ENCODE results near the gene IL17C.
A peak's percentile ranks its signal among the peaks of the same experiment; 100 is the strongest.

IL17C gene

DNA sequence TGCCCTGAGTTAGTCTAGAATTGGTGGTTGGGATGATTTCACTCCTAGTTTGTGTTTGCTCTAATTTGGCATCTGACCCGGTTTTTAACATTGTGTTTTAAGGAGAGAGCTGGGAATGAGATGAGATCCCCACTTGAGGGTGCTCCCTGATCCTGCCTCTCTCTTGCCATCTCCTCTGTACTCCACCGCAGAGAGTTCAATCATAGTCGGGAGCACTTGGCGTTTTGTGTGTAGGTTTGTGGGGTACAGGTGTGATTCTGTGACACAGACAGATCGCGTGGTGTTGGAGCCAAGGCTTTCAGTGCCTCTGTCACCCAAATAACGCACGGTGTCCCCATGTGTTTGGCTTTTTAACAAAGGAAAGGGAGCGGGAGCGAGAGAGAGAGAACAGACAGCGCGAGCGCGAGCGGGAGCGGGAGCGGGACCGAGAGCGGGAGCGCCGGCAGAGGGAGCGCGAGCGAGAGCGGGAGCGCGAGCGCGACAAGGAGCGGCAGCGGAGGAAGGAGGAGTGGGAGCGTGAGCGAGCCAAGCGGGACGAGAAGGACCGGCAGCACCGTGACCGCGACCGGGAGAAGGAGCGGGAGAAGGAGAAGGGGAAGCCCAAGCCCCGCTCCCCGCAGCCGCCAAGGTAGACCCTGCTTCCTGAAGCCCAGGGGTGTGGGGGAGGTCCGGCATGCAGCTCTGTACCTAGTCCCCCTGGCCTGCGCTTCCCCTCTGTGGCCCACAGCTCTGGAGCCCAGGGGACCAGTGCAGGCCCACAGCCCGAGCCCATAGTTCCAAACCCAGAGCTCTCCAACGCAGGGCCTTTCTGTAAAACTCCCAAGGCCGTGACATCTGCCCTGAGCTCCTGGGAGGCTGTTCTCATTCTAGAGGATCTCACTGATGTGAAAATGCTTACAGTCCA is 27.2 kb upstream of the IL17C start:
- Histone ChIP-seq H3K36me3 (ENCODE audit: control insufficient read depth, insufficient read depth, low read length, severe bottlenecking) (peaks cover 58% of the 10 kb centered on the region), H3K27me3 (replicated peaks; ENCODE audit: control insufficient read depth, insufficient read depth, low read length) (no peaks in the 10 kb centered on the region)
- DNase-seq (ENCODE audit: low read depth): no peak

DNA sequence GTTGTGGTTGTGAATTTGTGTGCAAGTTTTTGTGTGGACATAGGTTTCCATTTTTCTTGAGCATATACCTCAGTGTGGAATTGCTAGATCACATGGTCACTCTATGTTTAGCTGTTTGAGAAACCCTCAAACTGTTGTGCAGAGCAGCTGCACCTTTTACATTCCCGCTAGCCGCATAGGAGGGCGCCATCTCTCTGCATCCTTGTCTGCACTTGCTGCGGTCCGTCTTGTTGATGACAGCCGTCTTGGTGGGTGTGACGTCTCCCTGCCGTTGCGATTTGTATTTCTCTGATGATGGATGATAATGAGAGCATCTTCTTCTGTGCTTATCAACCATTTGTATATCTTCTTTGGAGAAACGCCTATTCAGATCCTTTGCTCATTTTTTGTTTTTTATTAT is 25.1 kb upstream of the IL17C start:
- no peak overlapping the region for H3K4me3 ChIP-seq (ENCODE audit: low read length)
- H3K36me3 ChIP-seq (ENCODE audit: control insufficient read depth, insufficient read depth, low read length, severe bottlenecking): peaks cover 45% of the 10 kb centered on the region
- DNase-seq (ENCODE audit: low read depth): no peak
- no peak overlapping the region for H3K9ac ChIP-seq (ENCODE audit: low read length)
- no peaks in the 10 kb centered on the region for H3K4me1 ChIP-seq (ENCODE audit: control insufficient read depth, insufficient read depth, low read length)
- H3K9me3 ChIP-seq (ENCODE audit: control insufficient read depth, low read length): no peaks in the 10 kb centered on the region
- H3K27me3 ChIP-seq (replicated peaks; ENCODE audit: control insufficient read depth, insufficient read depth, low read length): no peaks in the 10 kb centered on the region

More for the DNA sequence above, 27.2 kb upstream of the IL17C start:
- no peaks in the 10 kb centered on the region for H3K9me3 ChIP-seq (ENCODE audit: control insufficient read depth, low read length)
- H3K9ac ChIP-seq (ENCODE audit: low read length): no peak overlapping the region
- H3K4me1 ChIP-seq (ENCODE audit: control insufficient read depth, insufficient read depth, low read length): no peaks in the 10 kb centered on the region
- no peak overlapping the region for H3K4me3 ChIP-seq (ENCODE audit: low read length)

DNA sequence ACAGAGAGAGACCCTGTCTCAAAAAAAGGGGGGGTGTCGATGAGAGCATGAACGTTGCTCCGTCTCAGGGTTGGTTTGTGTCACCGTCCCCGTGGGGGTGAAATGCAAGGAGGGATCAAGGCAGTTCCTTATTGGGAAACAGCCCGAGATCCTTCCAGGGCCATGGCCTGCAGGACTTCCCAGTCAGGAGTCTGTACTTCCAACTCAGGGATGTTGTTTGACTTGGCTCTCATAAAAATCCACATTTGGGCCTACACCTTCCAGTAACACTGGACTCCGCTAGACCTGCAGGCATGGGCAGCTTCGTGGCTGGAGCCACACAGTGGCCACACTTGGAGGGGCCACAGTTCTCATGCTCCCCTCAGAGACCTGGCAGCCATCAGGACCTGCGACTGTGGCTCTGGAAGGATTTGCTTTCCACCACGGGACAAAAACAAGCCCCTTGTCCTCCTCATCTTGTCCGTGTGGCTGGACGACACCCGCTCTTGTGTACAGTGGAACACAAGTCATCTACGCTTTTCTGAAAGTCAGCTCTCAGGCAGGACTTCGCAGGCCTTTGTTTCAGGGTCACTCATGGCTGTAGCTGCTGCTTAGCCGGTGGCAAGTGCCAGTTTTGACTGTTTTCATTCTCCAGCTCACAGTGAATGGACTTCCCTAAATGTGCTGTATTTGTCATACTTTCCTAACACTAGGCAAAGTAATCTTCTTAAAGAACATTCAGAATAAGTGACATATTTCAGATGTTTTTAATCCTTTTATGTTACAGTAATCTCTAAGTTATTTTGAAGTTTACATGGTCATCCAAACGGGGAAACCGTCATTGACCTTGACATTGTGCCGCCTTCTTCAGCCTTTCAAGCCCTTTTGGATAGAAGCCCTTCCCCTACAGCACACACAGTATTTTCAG is 24.2 kb upstream of the IL17C start:
- no peaks in the 10 kb centered on the region for H3K9me3 ChIP-seq (ENCODE audit: control insufficient read depth, low read length)
- H3K4me3 ChIP-seq (ENCODE audit: low read length): no peak overlapping the region
- H3K27me3 ChIP-seq (replicated peaks; ENCODE audit: control insufficient read depth, insufficient read depth, low read length): no peaks in the 10 kb centered on the region
- DNase-seq (ENCODE audit: low read depth): peak; percentile 6
- H3K9ac ChIP-seq (ENCODE audit: low read length): no peak overlapping the region
- H3K4me1 ChIP-seq (ENCODE audit: control insufficient read depth, insufficient read depth, low read length): no peaks in the 10 kb centered on the region
- peaks cover 42% of the 10 kb centered on the region for H3K36me3 ChIP-seq (ENCODE audit: control insufficient read depth, insufficient read depth, low read length, severe bottlenecking)

DNA sequence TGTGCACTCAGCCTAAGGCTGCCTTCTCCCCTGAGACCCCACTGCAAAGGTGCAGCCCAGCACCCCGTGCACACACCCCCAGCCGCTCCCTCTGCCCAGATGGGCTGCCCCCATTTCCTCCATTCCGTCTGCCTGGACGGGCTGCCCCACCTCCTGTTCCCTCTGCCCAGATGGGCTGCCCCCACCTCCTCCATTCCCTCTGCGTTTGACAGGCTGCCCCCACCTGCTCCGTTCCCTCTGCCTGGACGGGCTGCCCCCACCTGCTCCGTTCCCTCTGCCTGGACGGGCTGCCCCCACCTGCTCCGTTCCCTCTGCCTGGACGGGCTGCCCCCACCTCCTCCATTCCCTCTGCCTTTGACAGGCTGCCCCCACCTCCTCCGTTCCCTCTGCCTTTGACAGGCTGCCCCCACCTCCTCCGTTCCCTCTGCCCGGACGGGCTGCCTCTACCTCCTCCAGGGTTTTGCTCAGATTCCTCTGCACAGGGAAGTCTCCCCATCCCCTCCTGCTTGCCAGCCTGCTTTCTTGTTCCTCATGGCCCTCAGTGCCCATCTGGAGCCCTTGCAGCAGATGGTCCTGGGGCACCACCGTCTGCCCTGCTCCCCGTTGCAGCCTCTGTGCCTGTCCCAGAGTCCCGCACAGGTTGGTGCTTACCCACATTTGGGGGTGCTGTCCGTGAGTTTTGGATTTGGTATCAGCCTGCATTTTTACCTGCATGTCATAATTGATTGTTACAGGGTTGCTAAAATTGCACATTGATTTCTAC is 23.4 kb upstream of the IL17C start:
- no peak for DNase-seq (ENCODE audit: low read depth)
- Histone ChIP-seq H3K9me3 (ENCODE audit: control insufficient read depth, low read length) (no peaks in the 10 kb centered on the region), H3K4me3 (ENCODE audit: low read length) (no peak overlapping the region), H3K36me3 (ENCODE audit: control insufficient read depth, insufficient read depth, low read length, severe bottlenecking) (peaks cover 35% of the 10 kb centered on the region), H3K27me3 (replicated peaks; ENCODE audit: control insufficient read depth, insufficient read depth, low read length) (no peaks in the 10 kb centered on the region), H3K4me1 (ENCODE audit: control insufficient read depth, insufficient read depth, low read length) (no peaks in the 10 kb centered on the region), H3K9ac (ENCODE audit: low read length) (no peak overlapping the region)

DNA sequence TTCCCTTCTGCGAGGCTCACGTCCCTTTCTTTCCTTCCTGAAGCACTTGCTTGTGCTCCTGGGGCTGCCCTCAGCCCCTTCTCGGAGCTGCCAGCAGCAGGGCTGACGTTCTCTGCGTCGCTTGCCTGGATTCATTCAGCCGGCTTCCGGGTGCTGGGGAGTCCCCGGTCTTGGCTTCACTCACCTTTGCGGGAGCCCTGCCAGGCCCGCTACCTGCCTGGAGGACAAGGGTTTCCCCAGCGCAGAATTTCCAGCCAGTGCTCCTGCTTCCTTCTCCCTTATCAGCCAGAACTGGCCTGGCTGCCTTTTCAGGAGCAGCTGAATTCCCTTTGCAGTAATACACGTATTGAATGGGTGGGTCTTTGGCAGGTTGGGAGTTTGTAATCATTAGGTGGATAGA is 22.1 kb upstream of the IL17C start:
- no peak for DNase-seq (ENCODE audit: low read depth)
- no peaks in the 10 kb centered on the region for H3K27me3 ChIP-seq (replicated peaks; ENCODE audit: control insufficient read depth, insufficient read depth, low read length)
- H3K36me3 ChIP-seq (ENCODE audit: control insufficient read depth, insufficient read depth, low read length, severe bottlenecking): peaks cover 22% of the 10 kb centered on the region
- H3K9ac ChIP-seq (ENCODE audit: low read length): no peak overlapping the region
- H3K4me1 ChIP-seq (ENCODE audit: control insufficient read depth, insufficient read depth, low read length): no peaks in the 10 kb centered on the region
- H3K9me3 ChIP-seq (ENCODE audit: control insufficient read depth, low read length): no peaks in the 10 kb centered on the region
- no peak overlapping the region for H3K4me3 ChIP-seq (ENCODE audit: low read length)

DNA sequence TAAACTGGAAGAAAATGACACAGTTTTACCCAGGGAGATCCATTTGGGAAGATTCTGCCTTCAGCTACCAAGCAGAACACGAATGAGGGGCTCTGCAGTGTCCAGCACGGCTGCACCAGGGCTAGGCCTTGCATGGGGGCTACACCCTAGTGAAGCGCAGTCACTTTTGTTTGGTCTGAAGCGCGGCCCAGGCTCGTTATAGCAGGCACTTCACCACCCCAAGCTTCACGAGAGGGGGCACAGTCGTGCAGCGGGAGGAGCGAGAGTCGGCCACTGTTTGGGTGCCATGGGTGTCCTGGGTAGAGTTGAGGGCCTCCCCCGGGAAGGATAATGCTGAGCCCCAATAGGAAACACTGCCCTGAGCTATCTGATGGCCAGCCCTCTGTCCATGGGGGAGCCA is 21.6 kb upstream of the IL17C start:
- Histone ChIP-seq H3K9ac (ENCODE audit: low read length) (no peak overlapping the region), H3K4me3 (ENCODE audit: low read length) (no peak overlapping the region), H3K9me3 (ENCODE audit: control insufficient read depth, low read length) (no peaks in the 10 kb centered on the region), H3K36me3 (ENCODE audit: control insufficient read depth, insufficient read depth, low read length, severe bottlenecking) (peaks cover 19% of the 10 kb centered on the region), H3K27me3 (replicated peaks; ENCODE audit: control insufficient read depth, insufficient read depth, low read length) (no peaks in the 10 kb centered on the region), H3K4me1 (ENCODE audit: control insufficient read depth, insufficient read depth, low read length) (no peaks in the 10 kb centered on the region)
- DNase-seq (ENCODE audit: low read depth): no peak

DNA sequence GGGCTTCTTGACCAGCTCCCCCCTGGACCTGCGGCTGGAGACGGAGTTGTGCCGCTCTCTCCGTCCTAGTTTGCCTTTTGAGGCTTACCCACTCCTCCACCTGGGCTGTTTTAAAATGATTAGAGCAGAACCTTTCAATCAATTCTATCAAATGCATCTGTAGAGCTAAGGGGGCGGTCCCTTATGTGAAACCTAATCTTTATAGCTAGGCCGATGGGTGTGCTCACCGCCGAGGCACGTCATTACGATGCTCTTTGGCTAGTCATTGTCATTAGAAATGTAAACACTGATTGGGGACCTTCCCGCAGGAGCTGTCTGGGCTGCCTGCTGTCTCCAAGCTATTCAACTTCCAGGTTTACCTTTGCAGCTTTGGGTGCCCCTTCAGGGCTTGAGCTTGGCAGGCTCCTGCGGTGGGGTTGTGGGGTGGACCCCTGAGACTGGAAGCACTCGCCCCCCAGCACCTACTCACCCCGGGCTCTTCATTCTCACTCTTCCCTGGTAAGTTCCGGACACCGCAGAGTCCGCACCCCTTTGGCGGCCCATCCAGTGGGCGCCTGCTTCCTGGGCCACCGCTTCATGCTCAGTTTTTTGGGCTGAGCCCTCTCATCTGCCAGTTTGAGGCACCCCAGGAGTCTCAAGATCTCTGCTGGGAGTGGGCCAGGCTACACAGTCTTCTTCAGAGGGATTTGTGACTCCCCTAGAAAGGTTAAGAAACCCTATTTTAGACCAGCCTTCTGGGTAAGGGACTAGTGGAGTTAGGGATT is 20.9 kb upstream of the IL17C start:
- no peaks in the 10 kb centered on the region for H3K27me3 ChIP-seq (replicated peaks; ENCODE audit: control insufficient read depth, insufficient read depth, low read length)
- no peak for DNase-seq (ENCODE audit: low read depth)
- H3K9me3 ChIP-seq (ENCODE audit: control insufficient read depth, low read length): no peaks in the 10 kb centered on the region
- H3K4me3 ChIP-seq (ENCODE audit: low read length): no peak overlapping the region
- H3K9ac ChIP-seq (ENCODE audit: low read length): no peak overlapping the region
- H3K4me1 ChIP-seq (ENCODE audit: control insufficient read depth, insufficient read depth, low read length): no peaks in the 10 kb centered on the region
- peaks cover 22% of the 10 kb centered on the region for H3K36me3 ChIP-seq (ENCODE audit: control insufficient read depth, insufficient read depth, low read length, severe bottlenecking)

DNA sequence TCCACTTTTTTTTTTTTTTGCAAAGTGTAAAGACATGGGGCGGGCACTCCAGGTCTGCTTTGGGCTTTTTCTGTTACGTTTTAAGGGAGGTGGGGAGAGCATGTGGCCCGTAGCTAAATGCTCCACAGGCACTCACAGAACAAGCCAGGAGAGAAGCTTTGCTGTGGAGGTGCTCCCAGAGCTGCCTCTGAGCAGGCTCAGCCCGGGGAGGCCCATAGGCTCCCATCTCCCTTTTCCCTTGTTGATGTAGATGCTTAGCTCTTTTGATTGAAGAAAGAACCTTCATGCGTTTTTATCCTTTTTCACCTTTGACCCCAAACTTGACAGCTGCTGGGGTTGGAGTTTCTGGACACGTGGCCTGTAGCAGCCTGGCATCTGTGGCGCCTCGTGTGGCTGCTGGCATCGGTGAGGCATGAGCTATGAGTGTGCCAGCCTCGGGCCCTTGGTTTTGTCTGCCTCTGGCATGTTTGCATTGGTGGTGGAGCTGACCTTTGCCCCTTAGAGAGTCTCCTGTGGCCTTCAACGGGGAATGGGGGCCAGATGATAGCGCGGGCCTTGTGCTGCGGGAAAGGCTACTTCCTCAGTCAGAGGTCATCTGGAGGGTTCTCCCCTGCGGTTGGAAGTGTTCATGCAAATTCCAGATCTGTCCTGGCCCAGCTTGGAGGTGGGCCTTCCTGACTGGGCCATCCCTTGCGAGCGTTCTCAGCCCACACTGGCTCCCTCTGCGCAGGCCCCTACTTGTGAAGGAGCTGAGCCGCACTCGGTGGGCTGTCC is 20.0 kb upstream of the IL17C start:
- no peak overlapping the region for H3K9ac ChIP-seq (ENCODE audit: low read length)
- H3K9me3 ChIP-seq (ENCODE audit: control insufficient read depth, low read length): no peaks in the 10 kb centered on the region
- no peaks in the 10 kb centered on the region for H3K4me1 ChIP-seq (ENCODE audit: control insufficient read depth, insufficient read depth, low read length)
- no peak for DNase-seq (ENCODE audit: low read depth)
- H3K36me3 ChIP-seq (ENCODE audit: control insufficient read depth, insufficient read depth, low read length, severe bottlenecking): peaks cover 27% of the 10 kb centered on the region
- no peak overlapping the region for H3K4me3 ChIP-seq (ENCODE audit: low read length)
- no peaks in the 10 kb centered on the region for H3K27me3 ChIP-seq (replicated peaks; ENCODE audit: control insufficient read depth, insufficient read depth, low read length)

DNA sequence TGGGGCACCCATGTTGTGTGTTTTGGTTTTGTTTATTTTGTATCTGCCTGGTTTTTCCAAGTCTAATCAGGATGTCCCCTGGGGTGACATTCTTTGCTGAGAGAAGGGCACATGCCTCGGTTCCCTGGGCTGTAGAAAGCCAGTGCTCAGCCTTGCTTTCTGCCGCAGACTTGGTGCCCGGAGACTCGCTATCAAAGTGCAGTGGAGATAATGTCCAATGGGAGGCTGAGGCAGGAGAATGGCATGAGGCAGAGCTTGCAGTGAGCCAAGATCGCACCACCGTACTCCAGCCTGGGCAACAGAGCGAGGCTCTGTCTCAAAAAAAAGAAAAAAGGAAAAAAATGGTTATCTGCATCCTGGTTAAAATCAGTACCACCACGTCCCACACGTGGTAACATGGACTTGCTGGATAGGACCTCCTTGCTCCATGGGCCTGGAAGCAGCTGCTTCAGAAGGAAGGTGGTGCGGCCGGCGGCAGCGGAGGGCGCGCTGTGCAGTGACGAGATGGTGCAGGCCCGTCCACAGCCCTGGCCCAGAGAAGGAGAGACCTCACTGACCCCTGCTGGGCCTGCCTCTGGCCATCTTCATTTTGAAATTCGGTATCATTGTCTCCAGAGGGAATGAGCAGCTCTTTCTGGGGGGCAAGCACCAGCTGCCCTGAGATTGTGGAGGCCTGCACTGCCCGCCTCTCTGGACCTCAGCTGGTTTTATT is 19.3 kb upstream of the IL17C start:
- H3K4me1 ChIP-seq (ENCODE audit: control insufficient read depth, insufficient read depth, low read length): no peaks in the 10 kb centered on the region
- no peaks in the 10 kb centered on the region for H3K9me3 ChIP-seq (ENCODE audit: control insufficient read depth, low read length)
- H3K27me3 ChIP-seq (replicated peaks; ENCODE audit: control insufficient read depth, insufficient read depth, low read length): no peaks in the 10 kb centered on the region
- H3K36me3 ChIP-seq (ENCODE audit: control insufficient read depth, insufficient read depth, low read length, severe bottlenecking): peaks cover 35% of the 10 kb centered on the region
- no peak overlapping the region for H3K9ac ChIP-seq (ENCODE audit: low read length)
- no peak overlapping the region for H3K4me3 ChIP-seq (ENCODE audit: low read length)
- no peak for DNase-seq (ENCODE audit: low read depth)

Data from adipocyte (in vitro differentiated cells).